GM18867 (cell line): ENCODE results near the gene CFAP251.
"Not testable (repeated sequence)": the region's sequence is repeated elsewhere in the genome, so short reads cannot be mapped to it uniquely, and the experiment has no call there.

Experiments
- ATAC-seq: cut with Tn5 transposase; IDR thresholded peaks from one replicate; pipeline ENCODE4 v1.9.1; 2021; ENCODE audit warnings: mild to moderate bottlenecking, moderate library complexity; ENCODE audit not compliant: unreplicated experiment

Gene CFAP251

GRCh38 chr12:121917950-121918678 is at the start of gene CFAP251:
CFAP251 (plus strand) TSS chr12:121918592; CDS start chr12:121921306, 2,714 bp downstream.
- ATAC-seq = peak; percentile 91

- not testable (repeated sequence) for ATAC-seq
Observed at GRCh38 chr12:121869229-121869628, 49.2 kb upstream of the CFAP251 start.

DNA sequence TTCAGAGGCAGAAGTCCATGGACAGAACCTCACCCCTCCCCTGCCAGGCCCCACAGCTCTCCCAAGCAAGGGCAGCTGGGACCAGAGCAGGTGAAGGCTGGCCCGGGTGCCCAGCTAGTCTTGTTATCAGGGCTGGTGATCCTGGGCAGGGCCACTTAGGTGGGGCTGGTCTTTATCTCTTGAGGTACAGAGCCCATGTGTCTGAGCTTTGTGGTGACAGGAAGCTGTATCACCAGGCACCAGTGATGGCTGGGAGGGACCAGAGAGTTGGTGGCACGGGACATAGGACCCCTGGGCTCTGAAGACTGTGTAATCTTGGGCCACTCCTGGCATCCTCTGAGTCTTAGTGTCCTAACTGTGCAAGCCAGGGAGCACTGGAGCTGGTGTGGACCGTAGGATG is 46.9 kb upstream of the CFAP251 start:
- ATAC-seq = no peak

GRCh38 chr12:121872546-121873215 is 45.7 kb upstream of the CFAP251 start:
- ATAC-seq = no peak

- no peak for ATAC-seq
Observed at GRCh38 chr12:121873216-121873569, 45.2 kb upstream of the CFAP251 start.

DNA sequence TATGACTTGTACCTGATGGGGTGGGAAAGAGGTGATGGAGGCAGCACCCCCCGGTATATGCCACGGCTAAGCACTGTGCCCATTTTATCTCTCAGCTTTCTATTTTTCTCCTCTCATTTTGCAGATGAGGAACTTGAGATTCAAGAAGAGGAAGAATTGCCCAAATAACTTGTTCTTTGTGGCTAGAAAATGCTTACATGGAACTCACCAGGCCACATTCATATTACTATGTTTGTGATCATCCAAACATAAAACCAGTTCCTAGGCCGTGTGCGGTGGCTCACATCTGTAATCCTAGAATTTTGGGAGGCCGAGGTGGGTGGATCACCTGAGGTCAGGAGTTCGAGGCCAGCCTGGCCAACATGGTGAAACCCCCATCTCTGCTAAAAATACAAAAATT is 44.3 kb upstream of the CFAP251 start:
- ATAC-seq = no peak

- ATAC-seq = no peak
Observed at GRCh38 chr12:121875582-121875981, 42.8 kb upstream of the CFAP251 start.

GRCh38 chr12:121876080-121876447 is 42.3 kb upstream of the CFAP251 start:
- ATAC-seq = not testable (repeated sequence)

DNA sequence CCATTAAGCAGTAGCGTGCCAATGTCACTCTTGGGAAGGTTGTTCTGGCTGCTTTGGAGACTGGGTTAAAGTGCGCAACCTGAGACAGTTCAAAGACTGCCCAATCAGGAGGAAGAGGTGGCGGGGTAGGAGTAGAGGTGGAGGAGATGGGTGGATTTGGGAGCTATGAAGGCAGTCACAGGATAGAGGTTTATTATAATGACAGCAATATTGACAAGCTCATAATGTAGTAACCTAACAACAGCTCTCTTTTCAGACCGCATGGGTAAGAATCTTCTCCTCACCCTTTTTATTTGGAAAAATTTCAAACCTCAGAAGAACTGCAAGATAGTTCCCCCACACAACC is 35.1 kb upstream of the CFAP251 start:
- ATAC-seq = no peak

DNA sequence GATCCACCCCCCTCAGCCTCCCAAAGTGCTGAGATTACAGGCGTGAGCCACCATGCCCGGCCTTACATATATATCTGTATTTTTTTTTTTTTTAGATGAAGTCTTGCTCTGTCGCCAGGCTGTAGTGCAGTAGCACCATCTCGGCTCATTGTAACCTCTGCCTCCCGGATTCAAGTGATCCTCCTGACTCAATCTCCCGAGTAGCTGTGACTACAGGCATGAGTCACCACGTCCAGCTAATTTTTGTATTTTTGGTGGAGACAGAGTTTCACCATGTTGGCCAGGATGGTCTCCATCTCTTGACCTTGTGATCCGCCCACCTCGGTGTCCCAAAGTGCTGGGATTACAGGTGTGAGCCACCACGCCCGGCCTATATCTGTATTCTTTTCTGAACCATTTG is 33.3 kb upstream of the CFAP251 start:
- not testable (repeated sequence) for ATAC-seq

DNA sequence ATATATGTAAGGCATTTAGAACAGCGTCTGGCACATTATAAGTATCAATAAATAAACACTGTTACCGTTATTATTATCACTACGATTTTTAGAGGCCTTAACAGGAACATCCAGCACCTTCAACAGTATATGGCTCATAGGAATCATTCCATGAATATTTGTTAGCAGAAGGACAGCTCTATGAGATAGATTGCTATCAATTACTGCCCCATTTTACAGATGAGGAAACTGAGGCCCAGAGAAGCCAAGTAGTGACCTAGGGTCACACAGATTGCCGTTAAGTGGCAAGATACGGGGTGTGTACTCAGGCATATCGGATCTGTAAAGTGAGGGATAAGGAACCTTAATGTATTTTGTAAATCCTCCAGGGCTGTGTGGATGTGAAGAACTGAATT is 30.3 kb upstream of the CFAP251 start:
- ATAC-seq = no peak

- peak; percentile 93 for ATAC-seq
Observed at GRCh38 chr12:121888478-121889273, 29.7 kb upstream of the CFAP251 start, which contains the start of gene PSMD9. PSMD9 (plus strand) TSS chr12:121888790; CDS start chr12:121888857, 67 bp downstream.

DNA sequence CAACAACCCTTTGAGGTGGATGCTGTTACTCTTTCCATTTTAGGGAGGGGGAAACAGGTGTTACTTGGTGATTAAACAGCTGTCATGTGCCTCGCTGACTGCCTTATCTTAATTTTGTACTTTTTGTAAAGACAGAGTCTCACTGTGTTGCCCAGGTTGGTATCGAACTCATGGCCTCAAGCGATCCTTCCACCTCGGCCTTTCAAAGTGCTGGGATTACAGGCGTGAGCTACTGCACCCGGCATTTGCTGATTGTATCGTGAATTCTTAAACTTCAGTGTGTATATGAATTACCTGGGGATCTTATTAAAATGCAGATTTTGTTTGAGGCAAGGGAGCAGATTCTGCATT is 29.1 kb upstream of the CFAP251 start:
- ATAC-seq = no peak

DNA sequence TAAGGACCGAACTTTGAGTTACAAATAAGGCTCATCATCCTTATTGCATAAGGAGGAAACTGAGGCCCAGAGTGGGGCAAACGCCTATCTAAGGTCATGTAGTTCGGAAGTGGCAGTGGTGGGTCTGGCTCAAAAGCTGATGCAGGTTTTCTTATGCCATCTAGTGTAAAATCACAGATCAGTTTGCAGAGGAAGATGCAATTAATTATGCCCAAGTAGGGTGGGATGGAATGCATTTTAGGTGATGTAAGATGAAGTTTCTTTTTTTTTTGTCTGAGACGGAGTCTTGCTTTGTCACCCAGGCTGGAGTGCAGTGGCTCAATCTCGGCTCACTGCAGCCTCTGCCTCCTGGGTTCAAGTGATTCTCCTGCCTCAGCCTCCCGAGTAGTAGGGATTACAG is 28.7 kb upstream of the CFAP251 start:
- ATAC-seq = not testable (repeated sequence)

DNA sequence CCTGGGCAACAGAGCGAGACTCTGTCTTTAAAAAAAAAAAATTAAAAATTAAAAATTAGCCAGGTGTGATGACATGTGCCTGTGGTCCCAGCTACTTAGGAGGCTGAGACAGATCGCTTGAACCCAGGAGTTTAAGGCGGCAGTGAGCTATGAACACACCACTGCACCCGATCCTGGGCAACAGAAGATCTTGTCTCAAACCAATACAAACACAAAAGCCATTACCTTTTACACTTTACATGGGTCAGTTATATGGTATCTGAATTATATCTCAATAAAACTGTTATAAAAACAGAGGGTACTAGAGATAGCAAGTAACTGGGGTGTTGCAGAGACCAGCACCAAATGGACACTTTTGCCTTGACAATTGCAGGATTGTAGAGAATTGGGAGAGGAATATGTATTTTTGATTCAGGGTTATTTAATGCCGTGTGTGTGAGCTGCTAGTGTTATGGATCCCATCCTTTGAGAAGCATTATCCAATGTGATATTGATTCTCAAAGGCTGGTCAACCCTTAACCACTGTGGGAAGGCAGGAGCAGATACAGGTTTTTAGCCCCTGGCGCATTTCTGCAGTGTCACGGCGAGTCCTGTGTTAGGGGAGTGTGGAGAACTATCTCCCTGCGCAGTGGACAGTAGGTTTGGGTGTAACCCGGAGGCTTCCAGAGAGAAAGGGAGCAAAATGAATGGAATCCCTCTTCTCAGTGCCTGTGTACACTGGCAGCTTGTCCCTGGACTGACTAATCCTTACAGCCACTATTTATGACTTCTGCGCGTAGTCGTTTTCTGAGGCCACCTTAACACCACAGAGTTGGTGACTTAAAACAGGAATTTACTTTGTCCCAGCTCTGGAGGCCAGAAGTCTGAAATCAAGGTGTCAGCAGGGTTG is 25.5 kb upstream of the CFAP251 start:
- ATAC-seq = no peak

DNA sequence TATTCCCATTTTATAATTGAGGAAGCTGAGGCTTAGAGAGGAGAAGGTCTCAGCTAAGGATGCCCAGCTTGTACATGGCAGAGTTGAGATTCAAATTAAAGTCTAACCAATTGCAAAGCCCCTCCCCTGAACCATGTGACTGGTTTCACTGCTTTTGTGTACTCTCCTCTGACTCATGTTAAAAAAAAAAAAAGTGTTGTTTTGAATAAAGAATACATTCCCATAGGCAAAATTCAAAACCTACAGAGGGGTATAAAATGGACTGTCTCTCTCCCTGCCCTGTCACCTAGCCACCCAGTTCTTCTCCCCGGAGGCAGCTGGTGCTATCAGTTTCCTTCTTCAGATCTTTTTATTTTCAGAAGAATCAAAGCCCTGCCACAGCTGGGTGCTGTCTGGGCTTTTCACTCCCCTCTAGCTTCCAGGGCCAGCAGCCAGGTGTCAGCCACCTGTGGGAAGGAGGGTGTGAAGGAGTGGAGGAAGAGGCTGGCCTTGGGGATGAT is 24.4 kb upstream of the CFAP251 start:
- no peak for ATAC-seq

GRCh38 chr12:121894633-121895032 is 23.8 kb upstream of the CFAP251 start:
- ATAC-seq = no peak

- ATAC-seq = no peak
Observed at GRCh38 chr12:121898287-121898686, 20.1 kb upstream of the CFAP251 start.

GRCh38 chr12:121899590-121899989 is 18.8 kb upstream of the CFAP251 start:
- no peak for ATAC-seq

DNA sequence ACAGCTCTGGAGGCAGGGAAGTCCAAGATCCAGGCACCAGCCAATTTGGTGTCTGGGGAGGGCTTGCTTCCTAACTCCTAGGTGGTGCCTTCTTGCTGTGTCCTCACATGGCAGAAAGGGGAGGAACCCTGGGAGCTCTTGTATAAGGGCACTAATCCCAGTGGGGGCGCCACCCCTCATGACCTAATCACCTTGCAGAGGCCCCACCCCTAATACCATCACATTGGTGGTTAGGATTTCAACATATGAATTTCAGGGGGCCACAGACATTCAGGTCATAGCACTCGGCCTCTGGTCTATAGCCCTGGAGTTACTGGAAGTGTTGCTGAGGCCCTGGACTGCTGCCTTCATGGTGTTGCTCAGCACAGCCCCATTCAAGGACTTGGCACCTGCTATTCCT is 15.2 kb upstream of the CFAP251 start:
- no peak for ATAC-seq

GRCh38 chr12:121905746-121906145 is 12.6 kb upstream of the CFAP251 start:
- ATAC-seq = no peak
